ENCODE data around the gene PTK6.

PTK6 gene

DNA sequence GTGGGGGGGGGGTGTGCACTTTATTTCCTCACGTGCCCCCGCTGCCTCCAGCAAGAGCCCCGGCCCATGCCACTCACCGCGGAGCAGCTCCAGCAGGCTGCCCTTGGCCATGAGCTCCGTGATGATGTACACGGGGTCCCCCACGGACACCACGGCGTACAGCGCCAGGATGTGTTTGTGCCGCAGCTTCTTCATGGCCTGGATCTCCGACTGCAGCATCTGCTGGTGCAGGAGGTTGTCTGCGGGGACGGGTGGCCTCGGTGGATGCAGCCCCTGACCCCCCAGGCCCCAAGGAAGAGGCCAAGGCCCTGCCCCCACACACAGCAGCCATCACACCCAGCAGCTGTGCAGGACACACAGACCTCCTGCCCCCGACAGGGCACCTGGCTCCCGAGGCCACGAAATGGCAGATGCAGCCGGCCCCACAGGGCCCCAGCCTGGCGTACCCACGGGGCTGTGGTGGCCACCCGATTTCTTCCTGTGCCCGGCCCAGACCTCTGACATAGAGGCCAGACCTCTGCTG lies 4.7 kb downstream of the PTK6 start:
- Histone ChIP-seq H3K36me3 (ENCODE audit: insufficient read depth, low read length) (no peaks in the 10 kb centered on the region), H3F3A (ENCODE audit: insufficient read depth, low read length) (no peaks in the 10 kb centered on the region), H3K9ac (ENCODE audit: low read length) (no peak overlapping the region), H3K79me2 (ENCODE audit: insufficient read depth, low read length) (no peaks in the 10 kb centered on the region), H4K20me1 (ENCODE audit: insufficient read depth, low read length) (no peaks in the 10 kb centered on the region), H3K4me3 (ENCODE audit: low read depth, low read length, poor library complexity, severe bottlenecking) (no peak overlapping the region), H3K27me3 (ENCODE audit: insufficient read depth, low read length) (peaks cover 12% of the 10 kb centered on the region; the same call in 1 of the 2 replicates), H3K9me2 (ENCODE audit: low read depth, low read length) (no peaks in the 10 kb centered on the region), H3K4me1 (ENCODE audit: insufficient read depth, low read length, severe bottlenecking) (peaks cover 11% of the 10 kb centered on the region), H3K27ac (ENCODE audit: low read depth, low read length, poor library complexity, severe bottlenecking) (no peak overlapping the region), H3K9me3 (ENCODE audit: low read length) (no peaks in the 10 kb centered on the region), H2AFZ (ENCODE audit: low read length) (no peak overlapping the region), H3K4me2 (ENCODE audit: low read length) (no peak overlapping the region)
- TF ChIP-seq, protein P1, sequence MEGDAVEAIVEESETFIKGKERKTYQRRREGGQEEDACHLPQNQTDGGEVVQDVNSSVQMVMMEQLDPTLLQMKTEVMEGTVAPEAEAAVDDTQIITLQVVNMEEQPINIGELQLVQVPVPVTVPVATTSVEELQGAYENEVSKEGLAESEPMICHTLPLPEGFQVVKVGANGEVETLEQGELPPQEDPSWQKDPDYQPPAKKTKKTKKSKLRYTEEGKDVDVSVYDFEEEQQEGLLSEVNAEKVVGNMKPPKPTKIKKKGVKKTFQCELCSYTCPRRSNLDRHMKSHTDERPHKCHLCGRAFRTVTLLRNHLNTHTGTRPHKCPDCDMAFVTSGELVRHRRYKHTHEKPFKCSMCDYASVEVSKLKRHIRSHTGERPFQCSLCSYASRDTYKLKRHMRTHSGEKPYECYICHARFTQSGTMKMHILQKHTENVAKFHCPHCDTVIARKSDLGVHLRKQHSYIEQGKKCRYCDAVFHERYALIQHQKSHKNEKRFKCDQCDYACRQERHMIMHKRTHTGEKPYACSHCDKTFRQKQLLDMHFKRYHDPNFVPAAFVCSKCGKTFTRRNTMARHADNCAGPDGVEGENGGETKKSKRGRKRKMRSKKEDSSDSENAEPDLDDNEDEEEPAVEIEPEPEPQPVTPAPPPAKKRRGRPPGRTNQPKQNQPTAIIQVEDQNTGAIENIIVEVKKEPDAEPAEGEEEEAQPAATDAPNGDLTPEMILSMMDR (IDR thresholded peaks at IDR 0.05; ENCODE audit: low read length), result no peak
- no peak for TF ChIP-seq EZH2 (IDR thresholded peaks at IDR 0.05; ENCODE audit: borderline replicate concordance, low read length)

- Histone ChIP-seq H3K4me3 (ENCODE audit: low read depth, low read length, poor library complexity, severe bottlenecking) (no peak overlapping the region), H3K4me2 (ENCODE audit: low read length) (no peak overlapping the region), H4K20me1 (ENCODE audit: insufficient read depth, low read length) (no peaks in the 10 kb centered on the region), H3K27me3 (ENCODE audit: insufficient read depth, low read length) (peaks cover 12% of the 10 kb centered on the region; the same call in 1 of the 2 replicates), H3F3A (ENCODE audit: insufficient read depth, low read length) (no peaks in the 10 kb centered on the region), H3K9me2 (ENCODE audit: low read depth, low read length) (no peaks in the 10 kb centered on the region), H2AFZ (ENCODE audit: low read length) (no peak overlapping the region), H3K79me2 (ENCODE audit: insufficient read depth, low read length) (no peaks in the 10 kb centered on the region), H3K4me1 (ENCODE audit: insufficient read depth, low read length, severe bottlenecking) (peaks cover 4% of the 10 kb centered on the region), H3K27ac (ENCODE audit: low read depth, low read length, poor library complexity, severe bottlenecking) (no peak overlapping the region), H3K36me3 (ENCODE audit: insufficient read depth, low read length) (no peaks in the 10 kb centered on the region), H3K9me3 (ENCODE audit: low read length) (no peaks in the 10 kb centered on the region), H3K9ac (ENCODE audit: low read length) (no peak overlapping the region)
- TF ChIP-seq EZH2 (IDR thresholded peaks at IDR 0.05; ENCODE audit: borderline replicate concordance, low read length), result no peak
- TF ChIP-seq, protein P1 (IDR thresholded peaks at IDR 0.05; ENCODE audit: low read length), result no peak
Observed at GRCh38 chr20:63531686-63532448, 5.3 kb downstream of the PTK6 start.

DNA sequence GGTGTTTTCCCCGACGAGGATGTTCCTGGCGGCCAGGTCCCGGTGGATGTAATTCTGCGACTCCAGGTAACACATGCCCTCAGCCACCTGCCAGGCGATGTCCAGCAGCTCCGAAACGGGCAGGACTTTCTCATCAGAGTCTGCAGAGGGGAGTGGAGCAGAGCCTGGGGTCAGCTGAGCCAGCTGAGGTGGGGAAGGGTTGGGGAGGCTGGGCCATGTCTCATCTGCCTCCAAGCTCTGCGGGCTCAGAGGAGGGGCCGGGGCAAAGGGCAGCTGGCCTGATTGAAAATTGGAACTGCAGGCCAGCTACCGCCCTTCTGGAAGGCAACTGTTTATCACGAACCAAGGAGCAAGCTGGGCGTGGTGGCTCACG lies 6.4 kb downstream of the PTK6 start:
- TF ChIP-seq, protein P1 (IDR thresholded peaks at IDR 0.05; ENCODE audit: low read length), result no peak
- TF ChIP-seq EZH2 (IDR thresholded peaks at IDR 0.05; ENCODE audit: borderline replicate concordance, low read length), result no peak
- Histone ChIP-seq H3F3A (ENCODE audit: insufficient read depth, low read length) (no peaks in the 10 kb centered on the region), H3K9ac (ENCODE audit: low read length) (no peak overlapping the region), H4K20me1 (ENCODE audit: insufficient read depth, low read length) (no peaks in the 10 kb centered on the region), H3K79me2 (ENCODE audit: insufficient read depth, low read length) (no peaks in the 10 kb centered on the region), H3K27me3 (ENCODE audit: insufficient read depth, low read length) (peaks cover 12% of the 10 kb centered on the region; the same call in 1 of the 2 replicates), H3K4me3 (ENCODE audit: low read depth, low read length, poor library complexity, severe bottlenecking) (no peak overlapping the region), H3K9me2 (ENCODE audit: low read depth, low read length) (no peaks in the 10 kb centered on the region), H3K4me2 (ENCODE audit: low read length) (no peak overlapping the region), H2AFZ (ENCODE audit: low read length) (no peak overlapping the region), H3K36me3 (ENCODE audit: insufficient read depth, low read length) (no peaks in the 10 kb centered on the region), H3K9me3 (ENCODE audit: low read length) (no peaks in the 10 kb centered on the region), H3K27ac (ENCODE audit: low read depth, low read length, poor library complexity, severe bottlenecking) (no peak overlapping the region), H3K4me1 (ENCODE audit: insufficient read depth, low read length, severe bottlenecking) (no peaks in the 10 kb centered on the region)
